H9 (cell line): Measurements from ENCODE around the gene CCDC192. TPM values are rescaled to one million over a fixed set of nuclear protein-coding genes. Genes with fewer than 3 reads are reported as not detected.

ENCODE experiments used
- DNase-seq: peaks from one replicate; pipeline ENCODE4 v3.0.0-alpha.2; 2017
- H2AFZ ChIP-seq: one replicate; pipeline ENCODE4 v1.6.1; 2013; ENCODE audit warnings: mild to moderate bottlenecking, low read length, control low read depth, moderate library complexity
- H2AK5ac ChIP-seq: 2 replicates; pipeline ENCODE4 v1.6.1; 2013; ENCODE audit warnings: low read length, control low read depth, mixed read lengths; ENCODE audit not compliant: insufficient read length
- H2BK120ac ChIP-seq: one replicate; pipeline ENCODE4 v1.6.1; 2013; ENCODE audit warnings: low read depth, mild to moderate bottlenecking, low read length, control low read depth, inconsistent platforms; ENCODE audit not compliant: poor library complexity, severe bottlenecking
- H2BK12ac ChIP-seq: 2 replicates; pipeline ENCODE4 v1.6.1; 2013; ENCODE audit warnings: low read length, control low read depth, mixed read lengths, low read depth; ENCODE audit not compliant: insufficient read length
- H2BK15ac ChIP-seq: 2 replicates; pipeline ENCODE4 v1.6.1; 2013; ENCODE audit warnings: low read depth, low read length, control low read depth
- H2BK20ac ChIP-seq: one replicate; pipeline ENCODE4 v1.6.1; 2013; ENCODE audit warnings: low read depth, mild to moderate bottlenecking, low read length, control low read depth, inconsistent platforms; ENCODE audit not compliant: poor library complexity, severe bottlenecking
- H2BK5ac ChIP-seq: 2 replicates; pipeline ENCODE4 v1.6.1; 2013; ENCODE audit warnings: low read length, control low read depth, mixed read lengths; ENCODE audit not compliant: insufficient read length
- H3K14ac ChIP-seq: 2 replicates; pipeline ENCODE4 v1.6.1; 2013; ENCODE audit warnings: low read length, control low read depth; ENCODE audit not compliant: insufficient read depth
- H3K18ac ChIP-seq: 2 replicates; pipeline ENCODE4 v1.6.1; 2013; ENCODE audit warnings: low read depth, mild to moderate bottlenecking, mixed read lengths, low read length, control low read depth; ENCODE audit not compliant: insufficient read length
- H3K23ac ChIP-seq: 2 replicates; pipeline ENCODE4 v1.6.1; 2013; ENCODE audit warnings: low read length, control low read depth, mixed read lengths, low read depth; ENCODE audit not compliant: insufficient read length
- H3K23me2 ChIP-seq: 2 replicates; pipeline ENCODE4 v1.6.1; 2013; ENCODE audit warnings: low read depth, mild to moderate bottlenecking, mixed read lengths, low read length, control low read depth; ENCODE audit not compliant: insufficient read length, poor library complexity, severe bottlenecking
- H3K27ac ChIP-seq: 2 replicates; pipeline ENCODE4 v1.5.1; 2013; ENCODE audit warnings: low read length, control low read depth, mixed read lengths, low read depth; ENCODE audit not compliant: insufficient read length
- H3K27me3 ChIP-seq: 2 replicates; pipeline ENCODE4 v1.6.1; 2013; ENCODE audit warnings: low read length, control low read depth, inconsistent platforms; ENCODE audit not compliant: insufficient read depth
- H3K4ac ChIP-seq: 2 replicates; pipeline ENCODE4 v1.6.1; 2013; ENCODE audit warnings: low read depth, mild to moderate bottlenecking, control low read depth, inconsistent platforms, low read length, moderate library complexity
- H3K4me1 ChIP-seq: 2 replicates; pipeline ENCODE4 v1.6.1; 2013; ENCODE audit warnings: low read length, control low read depth, inconsistent platforms; ENCODE audit not compliant: insufficient read depth
- H3K4me2 ChIP-seq: 2 replicates; pipeline ENCODE4 v1.6.1; 2013; ENCODE audit warnings: low read length, control low read depth, mixed read lengths; ENCODE audit not compliant: insufficient read length, insufficient read depth
- H3K56ac ChIP-seq: 2 replicates; pipeline ENCODE4 v1.6.1; 2013; ENCODE audit warnings: low read depth, mild to moderate bottlenecking, mixed read lengths, low read length, control low read depth; ENCODE audit not compliant: insufficient read length
- H3K79me1 ChIP-seq: 2 replicates; pipeline ENCODE4 v1.6.1; 2013; ENCODE audit warnings: low read depth, mild to moderate bottlenecking, moderate library complexity, low read length, control low read depth, inconsistent platforms; ENCODE audit not compliant: insufficient read depth, poor library complexity, severe bottlenecking
- H3K79me2 ChIP-seq: 2 replicates; pipeline ENCODE4 v1.6.1; 2013; ENCODE audit warnings: low read length, control low read depth, inconsistent platforms; ENCODE audit not compliant: insufficient read depth
- H3K9ac ChIP-seq: 2 replicates; pipeline ENCODE4 v1.6.1; 2013; ENCODE audit warnings: low read length, control low read depth, mixed read lengths; ENCODE audit not compliant: insufficient read length; ENCODE audit errors: extremely low read depth
- H3K9me3 ChIP-seq: one replicate; pipeline ENCODE4 v1.6.1; 2013; ENCODE audit warnings: low read depth, low read length, inconsistent platforms; ENCODE audit not compliant: control insufficient read depth
- H3T11ph ChIP-seq: one replicate; pipeline ENCODE4 v1.6.1; 2013; ENCODE audit warnings: mild to moderate bottlenecking, low read length, control low read depth, inconsistent platforms
- H4K20me1 ChIP-seq: one replicate; pipeline ENCODE4 v1.6.1; 2013; ENCODE audit not compliant: control insufficient read depth, insufficient read length, insufficient read depth
- H4K5ac ChIP-seq: 2 replicates; pipeline ENCODE4 v1.6.1; 2013; ENCODE audit warnings: low read depth, mild to moderate bottlenecking, mixed read lengths, low read length, control low read depth; ENCODE audit not compliant: insufficient read length
- H4K8ac ChIP-seq: replicated peaks from 2 replicates; pipeline ENCODE4 v1.6.1; 2013; ENCODE audit warnings: low read length, control low read depth, mixed read lengths, low read depth; ENCODE audit not compliant: insufficient read length
- H4K91ac ChIP-seq: 2 replicates; pipeline ENCODE4 v1.6.1; 2013; ENCODE audit warnings: low read depth, mild to moderate bottlenecking, moderate library complexity, mixed read lengths, low read length, control low read depth; ENCODE audit not compliant: insufficient read length
- H3K27ac Mint-ChIP-seq, 3 experiments: 2 replicates in 2 of 3; 3 replicates in 1 of 3; pipeline ENCODE4 v1.8.0; 2020 to 2021; ENCODE audit warnings: mixed read lengths in 3 of 3, mild to moderate bottlenecking in 1 of 3, moderate library complexity in 1 of 3
- H3K27me3 Mint-ChIP-seq: 2 replicates; pipeline ENCODE4 v1.8.0; 2021; ENCODE audit warnings: low read depth, mild to moderate bottlenecking, moderate library complexity, mixed read lengths
- H3K36me3 Mint-ChIP-seq, 3 experiments: 2 replicates in 2 of 3; 3 replicates in 1 of 3; pipeline ENCODE4 v1.8.0; 2020 to 2021; ENCODE audit warnings: low read depth in 3 of 3, mixed read lengths in 3 of 3; ENCODE audit not compliant: insufficient read depth in 1 of 3
- H3K4me1 Mint-ChIP-seq, 2 experiments: 2 replicates each; pipeline ENCODE4 v1.8.0; 2020; ENCODE audit warnings: mixed read lengths in 2 of 2
- H3K4me3 Mint-ChIP-seq, 2 experiments: 2 replicates in 1 of 2; 3 replicates in 1 of 2; pipeline ENCODE4 v1.8.0; 2020 to 2021; ENCODE audit warnings: mild to moderate bottlenecking in 2 of 2, mixed read lengths in 2 of 2, moderate library complexity in 1 of 2
- H3K9me3 Mint-ChIP-seq, 2 experiments: 2 replicates in 1 of 2; 3 replicates in 1 of 2; pipeline ENCODE4 v1.8.0; 2020; ENCODE audit warnings: mild to moderate bottlenecking in 2 of 2, mixed read lengths in 2 of 2, moderate library complexity in 1 of 2
- CTCF ChIP-seq: fragments of 200-600 bp; sonication (generic); conservative IDR thresholded peaks from 3 replicates; pipeline ENCODE4 v1.8.0; 2021; ENCODE audit warnings: antibody characterized with exemption, mild to moderate bottlenecking
- WGBS: extraction: QIAGEN DNeasy Blood & Tissue Kit; methylation state at CpG from one replicate; pipeline ENCODE4 v1.1.7; 2013; ENCODE audit warnings: missing lambda C conversion rate, low lambda C conversion rate, mixed read lengths; ENCODE audit not compliant: insufficient read length; ENCODE audit errors: extremely low coverage; 5-methylcytosine and 5-hydroxymethylcytosine counted together
- total RNA-seq: library from RNA; stranded (reverse); gene quantifications from 2 replicates; pipeline ENCODE4 v1.2.1, GENCODE V29; 2021

The CCDC192 gene
- total RNA-seq, 1 experiment from 2014 or later = not detected

- no peaks in the 10 kb centered on the region; a peak in 1 of 5 replicates for H3K9me3 Mint-ChIP-seq
- H2AFZ ChIP-seq = no peak overlapping the region
Observed at GRCh38 chr5:127830157-127830556, 127.0 kb downstream of the CCDC192 start.

More at GRCh38 chr5:127830157-127830556, 127.0 kb downstream of the CCDC192 start:
- no peaks in the 10 kb centered on the region for H3K79me2 ChIP-seq
- H2BK5ac ChIP-seq = no peak overlapping the region
- H2BK15ac ChIP-seq = no peak overlapping the region
- Mint-ChIP-seq H3K4me3 (no peak overlapping the region), H3K27ac (no peak overlapping the region), H3K36me3 (no peaks in the 10 kb centered on the region), H3K27me3 (no peaks in the 10 kb centered on the region), H3K4me1 (0 out of 4 replicates have a peak, but pooled peaks cover 0 to 3% of the 10 kb centered on the region in 2 experiments)
- no peak overlapping the region for H3K18ac ChIP-seq
- no CpG with 5 or more reads among the region's 3 CpGs for WGBS
- H4K8ac ChIP-seq = no peak overlapping the region
- no peak overlapping the region for H3K9ac ChIP-seq
- no peak overlapping the region for H3K4me2 ChIP-seq
- no peak for TF ChIP-seq CTCF
- H2BK12ac ChIP-seq = no peak overlapping the region
- H2BK20ac ChIP-seq = no peak overlapping the region
- no peak overlapping the region for H3K27ac ChIP-seq
- H3K27me3 ChIP-seq = no peaks in the 10 kb centered on the region
- H4K20me1 ChIP-seq = no peaks in the 10 kb centered on the region
- H3K4ac ChIP-seq = no peak overlapping the region
- no peaks in the 10 kb centered on the region for H3K23me2 ChIP-seq
- H4K5ac ChIP-seq = no peak overlapping the region
- no peaks in the 10 kb centered on the region for H3K79me1 ChIP-seq
- no peak overlapping the region for H2BK120ac ChIP-seq
- H3K4me1 ChIP-seq = no peaks in the 10 kb centered on the region
- H3K23ac ChIP-seq = no peak overlapping the region
- no peak overlapping the region for H4K91ac ChIP-seq
- H2AK5ac ChIP-seq = no peak overlapping the region
- no peak overlapping the region for H3K56ac ChIP-seq
- no peak overlapping the region for H3T11ph ChIP-seq
- no peak for DNase-seq
- no peaks in the 10 kb centered on the region for H3K9me3 ChIP-seq
- no peak overlapping the region for H3K14ac ChIP-seq
